ENCODE data around the gene PYHIN1. TPM values are rescaled to one million over a fixed set of nuclear protein-coding genes. Genes with fewer than 3 reads are reported as not detected.

The PYHIN1 gene
- total RNA-seq, 1 experiment from 2014 or later = not detected

DNA sequence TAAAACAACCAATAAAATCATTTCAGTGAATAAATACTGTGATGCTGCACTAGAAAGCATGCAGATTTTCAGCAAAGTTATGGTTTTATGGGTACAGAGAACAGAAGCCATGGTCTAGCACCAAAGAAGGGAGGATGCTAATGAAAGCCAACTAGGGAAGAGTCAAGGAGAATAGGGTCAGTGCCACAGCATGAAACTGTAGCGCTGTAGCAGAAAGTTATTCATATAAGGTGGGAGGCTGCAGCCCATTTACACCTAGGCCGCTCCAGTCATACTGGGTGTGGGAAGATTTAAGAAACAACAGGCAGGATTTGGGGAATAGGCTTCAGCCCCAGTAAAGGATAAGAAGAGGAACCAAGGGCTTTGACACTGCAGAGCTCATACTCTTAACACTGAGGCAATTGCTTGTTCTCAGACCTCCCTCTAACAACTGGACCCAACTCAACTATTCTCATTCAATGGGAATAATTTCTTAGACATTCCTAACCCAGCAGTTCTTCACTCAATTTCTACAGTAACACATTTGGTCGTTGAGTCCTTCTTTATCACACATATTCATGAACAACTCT is 82.7 kb downstream of the PYHIN1 start:
- DNase-seq (ENCODE audit: low spot score) = no peak

DNA sequence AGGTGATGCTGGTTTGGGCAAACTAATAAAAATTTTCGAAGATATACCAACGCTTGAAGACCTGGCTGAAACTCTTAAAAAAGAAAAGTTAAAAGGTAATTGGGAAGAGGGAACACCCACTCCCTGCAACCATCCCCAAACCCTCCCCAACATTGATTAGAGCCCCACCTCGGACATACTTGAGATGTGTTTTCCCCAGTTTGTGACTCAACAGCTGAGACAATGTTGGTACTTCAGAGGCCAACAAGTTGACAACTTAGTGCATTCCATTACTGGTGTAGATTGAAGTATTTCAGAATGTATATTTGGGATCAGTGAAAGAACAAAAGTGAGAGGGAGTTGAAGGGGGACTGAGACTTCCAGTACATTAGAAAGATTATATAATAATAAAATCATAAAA is 83.5 kb downstream of the PYHIN1 start:
- no peak for DNase-seq (ENCODE audit: low spot score)

DNA sequence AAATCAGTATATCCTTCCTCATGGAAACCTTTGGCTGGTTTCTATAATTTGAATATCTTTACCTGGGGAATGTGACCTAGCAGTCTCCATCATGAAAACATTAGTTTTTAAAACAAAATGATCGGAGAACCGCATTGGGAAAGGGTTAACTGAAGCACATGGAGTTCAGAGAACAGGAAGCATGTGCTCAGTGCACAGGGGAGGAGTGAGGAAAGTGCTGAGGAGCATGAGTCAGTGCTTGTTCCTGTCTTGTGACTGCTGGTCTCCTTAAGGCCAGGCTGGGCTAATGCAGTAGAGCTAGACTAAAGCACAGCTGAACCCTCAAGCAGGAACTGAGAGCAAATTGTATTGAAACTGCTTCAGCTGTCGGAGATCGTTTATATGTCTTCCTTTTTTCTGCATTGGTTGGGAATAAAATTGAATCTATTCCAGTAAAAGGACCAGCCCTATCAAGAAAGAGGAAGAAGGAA is 84.1 kb downstream of the PYHIN1 start:
- DNase-seq (ENCODE audit: low spot score) = peak; percentile 11

DNA sequence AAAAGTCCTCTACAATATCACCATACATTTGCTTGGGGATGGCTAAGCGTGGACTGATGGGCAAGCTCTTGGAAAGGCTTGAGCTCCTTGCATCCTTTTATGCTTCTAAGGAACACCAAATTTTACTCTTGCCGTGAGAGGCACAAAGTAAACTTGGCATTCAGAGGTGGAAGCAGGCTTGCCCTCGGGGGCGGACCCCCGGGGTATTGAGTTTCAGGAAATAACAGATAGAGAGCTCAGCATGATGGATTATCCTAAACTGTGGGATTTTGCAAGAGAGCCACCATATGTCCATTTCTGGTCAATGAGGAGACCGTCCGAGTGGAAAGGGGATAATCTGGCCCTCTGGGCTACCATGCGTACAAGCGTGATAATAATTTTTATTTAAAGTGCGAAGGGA is 92.4 kb downstream of the PYHIN1 start:
- DNase-seq (ENCODE audit: low spot score) = no peak

DNA sequence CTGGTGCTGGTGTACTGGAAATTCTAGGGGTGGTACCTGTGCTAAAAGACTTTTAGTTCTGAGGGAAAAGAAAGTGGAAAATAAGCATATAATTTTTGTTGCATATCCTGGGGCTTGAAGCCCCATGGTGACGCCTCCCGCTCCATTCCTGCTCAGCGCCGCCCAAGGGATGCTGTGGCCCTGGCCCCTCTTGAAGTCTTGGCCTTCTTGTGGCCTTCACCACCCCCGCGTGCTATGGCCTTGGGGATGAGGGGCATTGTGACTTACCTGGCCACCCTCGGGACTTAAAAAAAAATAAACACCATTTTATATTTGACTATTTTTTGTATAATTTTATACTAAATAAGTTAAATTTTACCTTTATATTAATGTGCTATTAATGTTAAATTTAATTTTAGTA is 93.7 kb downstream of the PYHIN1 start:
- no peak for DNase-seq (ENCODE audit: low spot score)

Other genes starting within 250 kb of the PYHIN1 start
- not detected in 2 replicates for gene SPTA1, start 244.8 kb upstream of the PYHIN1 start, total RNA-seq (2014; rRNA removed; shearing (Covaris generic))
- not detected in 2 replicates for gene OR6K2, start 230.9 kb upstream of the PYHIN1 start, total RNA-seq (2014; rRNA removed; shearing (Covaris generic))
- gene OR6K3, start 210.8 kb upstream of the PYHIN1 start, total RNA-seq (2014; rRNA removed; shearing (Covaris generic)) = not detected in 2 replicates
- not detected in 2 replicates for gene OR6K6, start 176.8 kb upstream of the PYHIN1 start, total RNA-seq (2014; rRNA removed; shearing (Covaris generic))
- not detected in 2 replicates for gene OR6N1, start 159.4 kb upstream of the PYHIN1 start, total RNA-seq (2014; rRNA removed; shearing (Covaris generic))
- not detected in 2 replicates for gene OR6N2, start 150.3 kb upstream of the PYHIN1 start, total RNA-seq (2014; rRNA removed; shearing (Covaris generic))
- gene MNDA, start 100.2 kb upstream of the PYHIN1 start, total RNA-seq (2014; rRNA removed; shearing (Covaris generic)) = not detected in 2 replicates
- gene IFI16, start 78.4 kb downstream of the PYHIN1 start, total RNA-seq (2014; rRNA removed; shearing (Covaris generic)) = not detected in 2 replicates
- gene AIM2, start 145.2 kb downstream of the PYHIN1 start, total RNA-seq (2014; rRNA removed; shearing (Covaris generic)) = not detected in 2 replicates
- not detected in 2 replicates for gene CADM3, start 240.1 kb downstream of the PYHIN1 start, total RNA-seq (2014; rRNA removed; shearing (Covaris generic))

Data from HT-29 (cell line).